ENCODE measurements around the gene MIPOL1.

DNA sequence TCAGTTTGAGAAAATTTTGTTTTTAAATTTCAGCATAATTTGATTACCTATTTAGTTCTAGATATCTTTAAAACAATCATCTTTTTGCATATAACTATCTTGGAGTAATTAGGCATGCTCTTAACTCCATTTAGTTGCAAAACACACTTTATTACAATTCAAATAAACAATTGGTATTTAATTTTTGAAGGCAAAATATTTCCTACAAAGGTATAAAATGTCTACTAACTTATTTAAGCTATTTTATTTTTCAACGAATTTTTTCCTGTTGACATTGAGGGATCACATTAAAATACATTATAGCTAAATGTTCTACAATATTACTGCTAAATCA, 389.0 kb downstream of the MIPOL1 start:
- TF ChIP-seq, protein P1, sequence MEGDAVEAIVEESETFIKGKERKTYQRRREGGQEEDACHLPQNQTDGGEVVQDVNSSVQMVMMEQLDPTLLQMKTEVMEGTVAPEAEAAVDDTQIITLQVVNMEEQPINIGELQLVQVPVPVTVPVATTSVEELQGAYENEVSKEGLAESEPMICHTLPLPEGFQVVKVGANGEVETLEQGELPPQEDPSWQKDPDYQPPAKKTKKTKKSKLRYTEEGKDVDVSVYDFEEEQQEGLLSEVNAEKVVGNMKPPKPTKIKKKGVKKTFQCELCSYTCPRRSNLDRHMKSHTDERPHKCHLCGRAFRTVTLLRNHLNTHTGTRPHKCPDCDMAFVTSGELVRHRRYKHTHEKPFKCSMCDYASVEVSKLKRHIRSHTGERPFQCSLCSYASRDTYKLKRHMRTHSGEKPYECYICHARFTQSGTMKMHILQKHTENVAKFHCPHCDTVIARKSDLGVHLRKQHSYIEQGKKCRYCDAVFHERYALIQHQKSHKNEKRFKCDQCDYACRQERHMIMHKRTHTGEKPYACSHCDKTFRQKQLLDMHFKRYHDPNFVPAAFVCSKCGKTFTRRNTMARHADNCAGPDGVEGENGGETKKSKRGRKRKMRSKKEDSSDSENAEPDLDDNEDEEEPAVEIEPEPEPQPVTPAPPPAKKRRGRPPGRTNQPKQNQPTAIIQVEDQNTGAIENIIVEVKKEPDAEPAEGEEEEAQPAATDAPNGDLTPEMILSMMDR (conservative IDR thresholded peaks at IDR 0.05; ENCODE audit: low read length), result no peak
- TF ChIP-seq EZH2phosphoT487 (IDR thresholded peaks at IDR 0.05; ENCODE audit: borderline replicate concordance, low read depth, low read length), result no peak
